PC-9 (cell line): ENCODE measurements around the gene PRDM12.

Source experiments
- EZH2 ChIP-seq: fragments of 200-600 bp; sonication (generic); IDR thresholded peaks from 2 replicates; pipeline ENCODE4 v1.8.0; 2017; ENCODE audit warnings: antibody characterized with exemption, low read depth
- TF ChIP-seq, protein P1 (sequence below): fragments of 200-600 bp; sonication (generic); conservative IDR thresholded peaks from 2 replicates; pipeline ENCODE4 v1.6.1; 2017; ENCODE audit warnings: mixed run types, antibody characterized with exemption, mild to moderate bottlenecking, moderate library complexity

DNA sequence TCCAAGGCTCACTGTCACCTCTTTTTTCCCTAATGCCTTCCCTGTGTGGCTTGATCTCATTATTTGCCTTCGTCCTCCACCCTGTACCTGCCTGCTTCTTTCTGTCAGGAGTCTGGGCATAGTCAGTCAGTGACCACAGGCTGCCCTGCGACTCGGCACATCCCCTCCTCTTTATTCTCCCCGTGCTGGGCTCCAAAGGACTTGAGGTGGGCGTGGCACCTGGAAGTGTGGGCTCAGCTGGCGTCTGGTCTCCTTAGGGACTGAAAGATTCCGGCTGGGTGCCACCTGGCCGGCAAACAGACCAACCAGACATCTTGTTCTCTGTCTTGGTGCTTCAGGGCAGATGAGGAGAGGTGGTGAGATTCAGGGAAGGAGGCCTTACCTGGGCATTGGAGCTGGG, 29.6 kb upstream of the PRDM12 start:
- TF ChIP-seq, protein P1, sequence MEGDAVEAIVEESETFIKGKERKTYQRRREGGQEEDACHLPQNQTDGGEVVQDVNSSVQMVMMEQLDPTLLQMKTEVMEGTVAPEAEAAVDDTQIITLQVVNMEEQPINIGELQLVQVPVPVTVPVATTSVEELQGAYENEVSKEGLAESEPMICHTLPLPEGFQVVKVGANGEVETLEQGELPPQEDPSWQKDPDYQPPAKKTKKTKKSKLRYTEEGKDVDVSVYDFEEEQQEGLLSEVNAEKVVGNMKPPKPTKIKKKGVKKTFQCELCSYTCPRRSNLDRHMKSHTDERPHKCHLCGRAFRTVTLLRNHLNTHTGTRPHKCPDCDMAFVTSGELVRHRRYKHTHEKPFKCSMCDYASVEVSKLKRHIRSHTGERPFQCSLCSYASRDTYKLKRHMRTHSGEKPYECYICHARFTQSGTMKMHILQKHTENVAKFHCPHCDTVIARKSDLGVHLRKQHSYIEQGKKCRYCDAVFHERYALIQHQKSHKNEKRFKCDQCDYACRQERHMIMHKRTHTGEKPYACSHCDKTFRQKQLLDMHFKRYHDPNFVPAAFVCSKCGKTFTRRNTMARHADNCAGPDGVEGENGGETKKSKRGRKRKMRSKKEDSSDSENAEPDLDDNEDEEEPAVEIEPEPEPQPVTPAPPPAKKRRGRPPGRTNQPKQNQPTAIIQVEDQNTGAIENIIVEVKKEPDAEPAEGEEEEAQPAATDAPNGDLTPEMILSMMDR = no peak
- no peak for TF ChIP-seq EZH2
